GM10266 (cell line): ENCODE measurements around the gene NSFL1C.

Experiments
- DNase-seq: peaks from one replicate; pipeline ENCODE4 v3.0.0; 2012; ENCODE audit errors: extremely low spot score
- TF ChIP-seq, protein P1 (sequence below): IDR thresholded peaks from 2 replicates; pipeline ENCODE4 v1.5.1; 2012; ENCODE audit warnings: mild to moderate bottlenecking, low read depth; ENCODE audit not compliant: control insufficient read depth, insufficient read depth; ENCODE audit errors: missing control alignments

The NSFL1C gene

GRCh38 chr20:1491860-1492642, 25.4 kb upstream of the NSFL1C start:
- TF ChIP-seq, protein P1, sequence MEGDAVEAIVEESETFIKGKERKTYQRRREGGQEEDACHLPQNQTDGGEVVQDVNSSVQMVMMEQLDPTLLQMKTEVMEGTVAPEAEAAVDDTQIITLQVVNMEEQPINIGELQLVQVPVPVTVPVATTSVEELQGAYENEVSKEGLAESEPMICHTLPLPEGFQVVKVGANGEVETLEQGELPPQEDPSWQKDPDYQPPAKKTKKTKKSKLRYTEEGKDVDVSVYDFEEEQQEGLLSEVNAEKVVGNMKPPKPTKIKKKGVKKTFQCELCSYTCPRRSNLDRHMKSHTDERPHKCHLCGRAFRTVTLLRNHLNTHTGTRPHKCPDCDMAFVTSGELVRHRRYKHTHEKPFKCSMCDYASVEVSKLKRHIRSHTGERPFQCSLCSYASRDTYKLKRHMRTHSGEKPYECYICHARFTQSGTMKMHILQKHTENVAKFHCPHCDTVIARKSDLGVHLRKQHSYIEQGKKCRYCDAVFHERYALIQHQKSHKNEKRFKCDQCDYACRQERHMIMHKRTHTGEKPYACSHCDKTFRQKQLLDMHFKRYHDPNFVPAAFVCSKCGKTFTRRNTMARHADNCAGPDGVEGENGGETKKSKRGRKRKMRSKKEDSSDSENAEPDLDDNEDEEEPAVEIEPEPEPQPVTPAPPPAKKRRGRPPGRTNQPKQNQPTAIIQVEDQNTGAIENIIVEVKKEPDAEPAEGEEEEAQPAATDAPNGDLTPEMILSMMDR = no peak
- no peak for DNase-seq

GRCh38 chr20:1491281-1491840, 24.7 kb upstream of the NSFL1C start, which contains the start of gene SIRPB2:
TSS of gene SIRPB2 (minus strand) at chr20:1491420. CDS start at chr20:1491359, 61 bp downstream.
- TF ChIP-seq, protein P1 = no peak
- no peak for DNase-seq

DNA sequence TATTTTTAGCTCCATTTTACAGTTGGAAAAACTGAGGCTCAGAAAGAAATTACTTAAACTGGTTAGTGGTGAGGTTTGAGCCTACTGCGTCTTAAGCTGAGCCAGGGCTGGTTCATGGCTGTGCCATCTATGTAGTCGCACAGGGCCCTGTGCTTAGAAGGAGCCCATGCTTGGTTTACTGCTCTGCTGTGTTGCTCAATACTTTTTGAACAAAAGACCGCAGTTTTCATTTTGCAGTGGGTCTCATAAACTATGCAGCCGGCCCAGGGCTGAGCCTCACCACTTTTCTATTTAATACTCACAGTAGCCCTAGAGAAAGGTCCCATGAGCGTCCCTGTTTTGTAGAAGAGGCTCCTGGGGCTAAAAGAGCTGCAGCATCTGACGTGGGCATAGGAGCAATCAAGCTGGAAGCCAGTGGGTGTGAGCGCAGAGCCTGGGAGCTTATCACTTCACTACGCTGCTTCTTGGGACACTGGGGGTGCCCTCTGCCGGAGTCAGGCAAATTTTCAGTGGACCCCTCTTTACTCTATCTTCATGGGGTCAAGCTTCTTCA, 24.1 kb upstream of the NSFL1C start:
- no peak for DNase-seq
- TF ChIP-seq, protein P1 = no peak

DNA sequence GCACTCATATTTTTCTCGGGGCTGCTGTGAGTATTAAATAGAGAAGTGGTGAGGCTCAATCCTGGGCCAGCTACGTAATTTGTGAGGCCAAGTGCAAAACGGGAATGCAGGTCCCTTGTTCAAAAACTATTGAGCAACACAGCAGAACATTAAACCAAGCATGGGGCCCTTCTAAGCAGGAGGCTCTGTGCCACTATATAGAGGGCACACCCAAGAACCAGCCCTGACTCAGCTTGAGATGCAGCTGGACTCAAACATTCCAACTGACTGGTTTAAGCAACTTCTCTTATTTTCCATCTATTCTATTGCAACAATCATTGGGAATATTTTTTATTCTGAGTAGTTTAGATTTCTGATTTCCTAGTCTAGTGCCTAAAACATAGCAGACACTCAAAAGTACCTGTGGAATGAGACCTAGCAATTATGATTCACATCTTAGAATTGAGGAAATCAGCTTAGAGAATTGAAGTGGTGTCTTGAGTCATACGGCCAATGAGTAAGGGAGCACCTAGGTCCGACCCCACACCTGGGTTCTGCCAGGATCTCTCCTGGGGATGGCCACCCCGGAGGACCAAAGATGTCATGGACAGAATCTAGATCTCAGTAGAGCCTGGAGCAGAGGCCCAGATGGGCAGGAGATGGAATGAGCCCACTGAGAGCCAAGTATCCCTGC, 23.3 kb upstream of the NSFL1C start:
- no peak for DNase-seq
- TF ChIP-seq, protein P1 = no peak

- TF ChIP-seq, protein P1 = no peak
- DNase-seq = no peak
Measured at GRCh38 chr20:1489325-1489724, 22.7 kb upstream of the NSFL1C start.

GRCh38 chr20:1486566-1486965, 19.9 kb upstream of the NSFL1C start:
- TF ChIP-seq, protein P1 = no peak
- no peak for DNase-seq
